Lung (tissue), 12 donors: ENCODE measurements around the gene DGCR2. TPM values are rescaled to one million over a fixed set of nuclear protein-coding genes. Genes with fewer than 3 reads are reported as not detected.
A peak's percentile ranks its signal among the peaks of the same experiment; 100 is the strongest.

ENCODE experiments used
- ATAC-seq: fragments of 200-7000 bp; cut with Tn5 transposase; one replicate; pipeline ENCODE4 v1.9.1; 2020; ENCODE audit warnings: moderate number of reproducible peaks; ENCODE audit not compliant: insufficient read depth, low FRiP score
- DNase-seq, 3 donors: peaks; one replicate each; pipeline ENCODE4 v3.0.0-alpha.2; 2013 to 2017
- H3K27ac ChIP-seq, 2 donors: one replicate each; pipeline ENCODE4 v1.5.1; 2013; ENCODE audit warnings: mild to moderate bottlenecking in 2 of 2, moderate library complexity in 2 of 2, control low read depth in 1 of 2, inconsistent platforms in 1 of 2, low read depth in 1 of 2, low read length in 1 of 2
- H3K27me3 ChIP-seq, 3 donors: one replicate each; pipeline ENCODE4 v1.5.1; 2013; ENCODE audit warnings: low read length in 2 of 3; ENCODE audit not compliant: control insufficient read depth in 3 of 3, insufficient read depth in 3 of 3
- H3K36me3 ChIP-seq, 4 donors: one replicate each; pipeline ENCODE4 v1.5.1; 2013; ENCODE audit warnings: low read length in 4 of 4, mild to moderate bottlenecking in 1 of 4, moderate library complexity in 1 of 4; ENCODE audit not compliant: control insufficient read depth in 4 of 4, insufficient read depth in 4 of 4
- H3K4me1 ChIP-seq, 5 donors: one replicate each; pipeline ENCODE4 v1.5.1; 2013; ENCODE audit warnings: low read length in 5 of 5, mild to moderate bottlenecking in 2 of 5, moderate library complexity in 1 of 5; ENCODE audit not compliant: control insufficient read depth in 5 of 5, insufficient read depth in 5 of 5
- H3K4me3 ChIP-seq: one replicate; pipeline ENCODE4 v1.5.1; 2013; ENCODE audit warnings: mild to moderate bottlenecking, control low read depth, moderate library complexity
- H3K9ac ChIP-seq, 2 donors: one replicate each; pipeline ENCODE4 v1.5.1; 2013; ENCODE audit warnings: low read length in 2 of 2, control low read depth in 1 of 2; ENCODE audit not compliant: insufficient read depth in 1 of 2
- H3K9me3 ChIP-seq, 4 donors: one replicate each; pipeline ENCODE4 v1.5.1; 2013; ENCODE audit warnings: low read length in 3 of 4, mild to moderate bottlenecking in 1 of 4, moderate library complexity in 1 of 4; ENCODE audit not compliant: control insufficient read depth in 4 of 4, insufficient read depth in 3 of 4
- WGBS, 2 donors: extraction: QIAGEN DNeasy Blood & Tissue Kit; methylation state at CpG; one replicate each; pipeline ENCODE4 v1.1.7; 2013; 5-methylcytosine and 5-hydroxymethylcytosine counted together
- polyA plus RNA-seq, 2 donors: library from polyadenylated mRNA; stranded (reverse); fragments of 200-250 nt; gene quantifications; one replicate each; pipeline ENCODE4 v1.2.1, GENCODE V29; 2013
- total RNA-seq, 2 donors: library from RNA; depleted of rRNA in 1 of 2; stranded (reverse); fragments of >200 nt in 1 of 2; gene quantifications; one replicate each; pipeline ENCODE4 v1.2.1, GENCODE V29; 2014 to 2021
- TF ChIP-seq, protein P1 (sequence below): IDR thresholded peaks from 2 replicates; pipeline ENCODE4 v1.5.1; 2012; ENCODE audit warnings: mild to moderate bottlenecking; ENCODE audit errors: control extremely low read depth, extremely low read depth
- donor health status: control.
- donor health status: control.
- donor health status: Bipolar disorder and iron deficiency.
- donor health status: healthy.
- donor health status: DM: yes; HTN: yes; CAD: no.

DGCR2 gene
- total and polyA plus RNA-seq, 4 donors: 40.4 to 77.4 (median 50.5) TPM

- no peak for DNase-seq
- no peaks in the 10 kb centered on the region for H3K27me3 ChIP-seq
- WGBS, 2 donors: 97 to 98% methylated on average over 19 of the region's 19 CpGs
- H3K4me1 ChIP-seq: peaks cover 0 to 7% (median 0%) of the 10 kb centered on the region in 5 donors
- peak overlapping the region in 1 of 2 donors; percentile 4 for H3K27ac ChIP-seq
- TF ChIP-seq, protein P1, sequence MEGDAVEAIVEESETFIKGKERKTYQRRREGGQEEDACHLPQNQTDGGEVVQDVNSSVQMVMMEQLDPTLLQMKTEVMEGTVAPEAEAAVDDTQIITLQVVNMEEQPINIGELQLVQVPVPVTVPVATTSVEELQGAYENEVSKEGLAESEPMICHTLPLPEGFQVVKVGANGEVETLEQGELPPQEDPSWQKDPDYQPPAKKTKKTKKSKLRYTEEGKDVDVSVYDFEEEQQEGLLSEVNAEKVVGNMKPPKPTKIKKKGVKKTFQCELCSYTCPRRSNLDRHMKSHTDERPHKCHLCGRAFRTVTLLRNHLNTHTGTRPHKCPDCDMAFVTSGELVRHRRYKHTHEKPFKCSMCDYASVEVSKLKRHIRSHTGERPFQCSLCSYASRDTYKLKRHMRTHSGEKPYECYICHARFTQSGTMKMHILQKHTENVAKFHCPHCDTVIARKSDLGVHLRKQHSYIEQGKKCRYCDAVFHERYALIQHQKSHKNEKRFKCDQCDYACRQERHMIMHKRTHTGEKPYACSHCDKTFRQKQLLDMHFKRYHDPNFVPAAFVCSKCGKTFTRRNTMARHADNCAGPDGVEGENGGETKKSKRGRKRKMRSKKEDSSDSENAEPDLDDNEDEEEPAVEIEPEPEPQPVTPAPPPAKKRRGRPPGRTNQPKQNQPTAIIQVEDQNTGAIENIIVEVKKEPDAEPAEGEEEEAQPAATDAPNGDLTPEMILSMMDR: no peak
- H3K4me3 ChIP-seq: no peak overlapping the region
- peaks cover 15 to 71% (median 28%) of the 10 kb centered on the region in 4 donors for H3K36me3 ChIP-seq
- H3K9ac ChIP-seq: no peak overlapping the region
- ATAC-seq: no peak
- H3K9me3 ChIP-seq: peaks cover 0 to 2% (median 0%) of the 10 kb centered on the region in 4 donors
Measured at GRCh38 chr22:19064354-19065054, 57.7 kb downstream of the DGCR2 start.

DNA sequence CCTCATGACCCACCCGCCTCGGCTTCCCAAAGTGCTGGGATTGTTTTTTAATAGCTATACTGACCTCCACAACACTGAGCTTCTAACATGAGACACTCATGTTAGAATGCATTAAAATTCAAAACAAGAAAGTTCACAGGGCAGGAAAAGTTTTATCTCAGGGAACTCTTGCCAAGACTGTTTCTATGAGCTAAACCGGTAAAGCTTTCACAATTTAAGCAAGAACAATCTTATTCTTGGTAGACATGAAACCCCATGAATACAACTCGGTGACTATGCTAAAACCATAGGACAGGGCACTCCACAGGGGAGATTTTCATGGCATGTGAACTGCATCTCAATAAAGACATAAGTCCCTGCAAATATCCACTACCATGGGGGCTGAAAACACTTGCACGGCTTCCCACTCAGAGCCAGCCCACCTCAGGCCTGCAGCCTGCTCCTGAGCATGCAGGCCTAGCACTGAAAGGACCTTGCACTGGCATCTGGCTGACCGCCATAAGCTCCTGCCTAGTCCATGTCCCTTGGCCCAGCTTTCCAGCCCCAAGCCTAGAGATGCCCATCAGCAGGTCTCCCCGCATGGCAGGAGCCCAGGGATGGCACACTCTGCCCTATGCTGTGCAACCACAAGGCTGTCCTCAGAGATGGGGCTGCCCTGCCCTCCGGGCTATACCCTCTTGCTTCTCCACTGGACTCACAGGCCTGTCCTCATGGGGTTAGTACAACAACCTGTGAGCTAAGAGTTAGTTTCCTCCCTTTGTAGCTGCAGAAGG is 58.4 kb downstream of the DGCR2 start:
- Histone ChIP-seq H3K4me1 (peaks cover 0 to 7% (median 0%) of the 10 kb centered on the region in 5 donors), H3K27me3 (no peaks in the 10 kb centered on the region), H3K36me3 (peaks cover 15 to 73% (median 27%) of the 10 kb centered on the region in 4 donors), H3K27ac (no peak overlapping the region), H3K9me3 (no peaks in the 10 kb centered on the region), H3K9ac (no peak overlapping the region), H3K4me3 (no peak overlapping the region)
- no peak for DNase-seq
- TF ChIP-seq, protein P1: no peak
- WGBS, 2 donors: 91 to 96% methylated on average over 8 of the region's 8 CpGs
- ATAC-seq: no peak

GRCh38 chr22:19062943-19063308 is 59.3 kb downstream of the DGCR2 start:
- ATAC-seq: no peak
- H3K27me3 ChIP-seq: no peaks in the 10 kb centered on the region
- peaks cover 15 to 71% (median 27%) of the 10 kb centered on the region in 4 donors for H3K36me3 ChIP-seq
- H3K9ac ChIP-seq: no peak overlapping the region
- WGBS, 2 donors: 89 to 94% methylated on average over 8 of the region's 8 CpGs
- TF ChIP-seq, protein P1: no peak
- H3K4me3 ChIP-seq: no peak overlapping the region
- no peak overlapping the region for H3K27ac ChIP-seq
- DNase-seq: no peak
- no peaks in the 10 kb centered on the region for H3K9me3 ChIP-seq
- H3K4me1 ChIP-seq: peaks cover 0 to 7% (median 0%) of the 10 kb centered on the region in 5 donors
